ENCODE results near the gene ANAPC16.
A peak's percentile ranks its signal among the peaks of the same experiment; 100 is the strongest.
"Not testable (repeated sequence)": the region's sequence is repeated elsewhere in the genome, so short reads cannot be mapped to it uniquely, and the experiment has no call there.

The ANAPC16 gene

DNA sequence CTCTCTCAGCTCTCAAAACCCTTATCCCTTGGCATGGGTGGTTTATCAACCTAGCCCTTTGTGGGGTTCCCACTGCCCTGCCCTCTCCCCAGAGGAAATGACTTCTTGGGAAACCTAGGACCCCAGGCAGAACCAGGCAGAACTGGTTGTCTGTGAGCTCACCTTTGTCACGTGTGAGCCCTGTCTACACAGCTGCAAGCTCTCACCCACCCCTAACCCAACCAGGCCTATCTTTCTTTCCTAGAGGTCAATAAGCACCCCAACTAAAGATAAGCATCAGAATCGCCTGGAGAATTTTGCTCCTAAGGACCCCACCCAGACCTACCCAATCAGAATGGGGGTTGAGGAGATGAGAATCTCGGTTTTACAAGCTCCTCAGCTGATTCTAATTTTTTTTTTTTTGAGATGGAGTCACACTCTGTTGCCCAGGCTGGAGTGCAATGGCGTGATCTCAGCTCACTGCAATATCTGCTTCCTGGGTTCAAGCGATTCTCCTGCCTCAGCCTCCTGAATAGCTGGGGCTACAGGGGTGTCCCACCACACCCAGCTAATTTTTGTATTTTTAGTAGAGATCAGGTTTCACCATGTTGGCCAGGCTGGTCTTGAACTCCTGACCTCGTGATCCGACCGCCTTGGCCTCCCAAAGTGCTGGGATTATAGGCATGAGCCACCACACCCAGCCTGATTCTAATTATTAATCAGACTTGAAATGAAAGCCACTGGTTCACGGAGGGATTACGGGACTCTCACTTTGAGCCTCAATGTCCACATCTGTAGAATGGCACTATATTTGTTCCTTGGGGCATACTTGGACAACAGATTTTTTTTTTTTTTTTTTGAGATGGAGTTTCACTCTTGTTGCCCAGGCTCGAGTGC is 50.4 kb downstream of the ANAPC16 start:
- DNase-seq = no peak

DNA sequence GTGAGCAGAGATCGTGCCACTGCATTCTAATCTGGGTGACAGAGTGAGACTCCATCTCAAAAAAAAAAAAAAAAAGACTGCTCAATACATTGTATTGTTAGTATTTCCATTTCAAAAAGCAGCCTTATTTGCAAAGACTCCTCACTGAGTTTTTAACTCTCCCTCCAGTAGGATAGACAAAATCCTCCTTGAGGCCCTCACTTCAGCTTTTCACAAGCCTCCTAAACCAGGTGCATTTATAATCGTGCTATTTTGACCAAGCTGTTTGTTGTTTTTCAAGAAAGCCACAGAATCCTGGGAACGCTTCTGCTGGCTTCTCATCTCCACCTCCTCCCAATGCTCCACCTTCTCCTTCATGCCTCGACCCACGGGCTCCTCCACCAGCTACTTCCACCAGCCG is 51.6 kb downstream of the ANAPC16 start:
- no peak for DNase-seq

GRCh38 chr10:72267819-72268399 is 52.1 kb downstream of the ANAPC16 start:
- DNase-seq = no peak

GRCh38 chr10:72268475-72269200 is 52.8 kb downstream of the ANAPC16 start:
- DNase-seq = not testable (repeated sequence)

DNA sequence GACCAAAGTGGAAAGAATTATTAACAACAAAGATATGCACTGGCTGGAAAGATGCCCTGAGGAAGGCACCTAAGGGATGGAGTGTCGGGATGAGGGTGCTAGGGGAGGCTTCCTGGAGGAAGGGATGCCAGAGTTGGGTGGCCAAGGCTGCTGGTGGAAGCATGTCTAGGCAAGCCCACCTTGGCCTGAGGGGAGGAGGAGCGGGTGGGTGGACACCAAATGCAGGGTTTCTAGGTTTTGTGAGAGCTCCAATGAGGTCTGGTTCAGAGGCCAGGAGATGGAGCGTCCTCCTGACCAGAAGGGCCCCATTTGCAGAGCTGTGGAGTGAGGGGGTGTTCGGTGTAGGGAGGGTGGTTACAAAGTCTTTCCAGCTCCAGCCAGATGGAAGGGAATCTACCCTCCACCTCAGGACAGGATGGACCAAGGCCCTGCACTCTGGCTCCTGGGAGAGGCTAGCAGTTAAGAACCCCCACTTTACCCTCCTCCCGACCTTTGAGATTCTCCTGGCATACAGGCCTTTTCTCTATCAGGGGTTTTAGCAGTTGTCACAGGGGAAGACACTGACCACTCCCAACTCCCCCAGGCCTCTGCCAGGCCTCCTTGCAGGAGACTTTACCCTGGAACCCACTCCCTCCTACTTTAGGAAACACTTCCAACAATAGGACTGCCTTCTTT is 54.9 kb downstream of the ANAPC16 start:
- no peak for DNase-seq

GRCh38 chr10:72272689-72273409 is 57.0 kb downstream of the ANAPC16 start:
- DNase-seq = no peak

- peak; percentile 91 to 96 (median 93) for DNase-seq
Measured at GRCh38 chr10:72273410-72274212, 57.8 kb downstream of the ANAPC16 start, which contains the start of gene DDIT4. Gene DDIT4 (plus strand): TSS chr10:72273924. CDS start chr10:72274217, 293 bp downstream.

DNA sequence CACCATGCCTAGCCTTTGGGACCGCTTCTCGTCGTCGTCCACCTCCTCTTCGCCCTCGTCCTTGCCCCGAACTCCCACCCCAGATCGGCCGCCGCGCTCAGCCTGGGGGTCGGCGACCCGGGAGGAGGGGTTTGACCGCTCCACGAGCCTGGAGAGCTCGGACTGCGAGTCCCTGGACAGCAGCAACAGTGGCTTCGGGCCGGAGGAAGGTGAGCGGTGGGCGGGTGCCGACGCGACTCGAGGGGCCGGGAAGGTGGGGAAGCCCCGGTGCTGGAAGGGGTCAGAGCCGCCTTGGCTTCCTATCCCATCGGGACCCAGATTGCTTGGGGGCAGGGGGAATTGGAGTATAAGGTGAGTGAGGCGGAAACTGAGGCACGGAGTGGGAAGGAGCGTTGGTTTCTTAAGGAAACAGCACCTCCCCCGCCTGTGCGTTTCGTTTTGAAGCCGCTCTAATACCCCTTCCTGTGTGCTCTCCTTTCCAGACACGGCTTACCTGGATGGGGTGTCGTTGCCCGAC is 58.5 kb downstream of the ANAPC16 start:
- no peak for DNase-seq

DNA sequence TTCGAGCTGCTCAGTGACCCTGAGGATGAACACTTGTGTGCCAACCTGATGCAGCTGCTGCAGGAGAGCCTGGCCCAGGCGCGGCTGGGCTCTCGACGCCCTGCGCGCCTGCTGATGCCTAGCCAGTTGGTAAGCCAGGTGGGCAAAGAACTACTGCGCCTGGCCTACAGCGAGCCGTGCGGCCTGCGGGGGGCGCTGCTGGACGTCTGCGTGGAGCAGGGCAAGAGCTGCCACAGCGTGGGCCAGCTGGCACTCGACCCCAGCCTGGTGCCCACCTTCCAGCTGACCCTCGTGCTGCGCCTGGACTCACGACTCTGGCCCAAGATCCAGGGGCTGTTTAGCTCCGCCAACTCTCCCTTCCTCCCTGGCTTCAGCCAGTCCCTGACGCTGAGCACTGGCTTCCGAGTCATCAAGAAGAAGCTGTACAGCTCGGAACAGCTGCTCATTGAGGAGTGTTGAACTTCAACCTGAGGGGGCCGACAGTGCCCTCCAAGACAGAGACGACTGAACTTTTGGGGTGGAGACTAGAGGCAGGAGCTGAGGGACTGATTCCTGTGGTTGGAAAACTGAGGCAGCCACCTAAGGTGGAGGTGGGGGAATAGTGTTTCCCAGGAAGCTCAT is 59.0 kb downstream of the ANAPC16 start:
- peak; percentile 45 to 67 (median 66) for DNase-seq

- DNase-seq = no peak
Measured at GRCh38 chr10:72275351-72276012, 59.7 kb downstream of the ANAPC16 start.

GRCh38 chr10:72276013-72276387 is 60.2 kb downstream of the ANAPC16 start:
- DNase-seq = no peak

DNA sequence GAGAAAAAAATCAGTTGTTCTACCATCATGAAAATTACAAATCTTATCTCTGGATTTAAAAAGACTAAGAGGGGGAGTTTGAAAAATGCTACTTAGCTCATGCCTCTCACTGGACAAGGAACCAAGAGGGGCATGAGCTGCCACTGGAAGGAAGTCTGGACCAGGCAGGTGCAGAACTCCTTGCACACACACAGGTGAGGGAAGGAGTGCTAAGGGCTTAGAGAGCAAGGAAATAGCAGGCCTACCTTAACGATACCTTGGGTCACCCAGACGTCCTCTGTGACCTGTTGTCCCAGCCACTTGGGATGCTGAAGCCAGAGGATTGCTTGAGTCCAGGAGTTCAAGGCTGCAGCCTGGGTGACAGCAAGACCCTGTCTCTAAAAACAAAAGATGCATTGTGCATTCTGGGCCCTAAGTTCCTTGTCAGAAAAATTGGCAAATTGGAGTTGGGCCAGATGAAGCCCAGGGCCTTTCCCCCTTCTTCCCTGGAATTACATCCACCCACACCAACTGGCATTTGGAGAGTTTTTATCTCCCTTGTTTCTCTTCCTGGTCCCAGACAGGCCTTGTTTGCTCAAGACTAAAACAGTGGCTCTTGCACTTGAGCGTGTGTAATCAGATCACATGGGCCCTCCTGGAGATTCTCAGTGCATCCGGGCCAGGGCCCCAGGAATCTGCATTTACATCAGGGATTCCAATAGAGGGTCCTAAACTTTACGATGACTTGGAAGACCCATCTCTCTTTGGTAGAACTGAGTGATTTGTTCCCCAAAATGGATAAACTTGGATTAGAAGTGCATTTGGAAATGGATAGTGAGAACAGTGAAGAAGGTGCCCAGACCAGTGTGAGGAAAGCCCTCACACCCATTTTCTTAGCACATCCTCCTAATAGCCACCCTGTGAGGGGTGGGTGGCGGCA is 60.9 kb downstream of the ANAPC16 start:
- DNase-seq = no peak

DNA sequence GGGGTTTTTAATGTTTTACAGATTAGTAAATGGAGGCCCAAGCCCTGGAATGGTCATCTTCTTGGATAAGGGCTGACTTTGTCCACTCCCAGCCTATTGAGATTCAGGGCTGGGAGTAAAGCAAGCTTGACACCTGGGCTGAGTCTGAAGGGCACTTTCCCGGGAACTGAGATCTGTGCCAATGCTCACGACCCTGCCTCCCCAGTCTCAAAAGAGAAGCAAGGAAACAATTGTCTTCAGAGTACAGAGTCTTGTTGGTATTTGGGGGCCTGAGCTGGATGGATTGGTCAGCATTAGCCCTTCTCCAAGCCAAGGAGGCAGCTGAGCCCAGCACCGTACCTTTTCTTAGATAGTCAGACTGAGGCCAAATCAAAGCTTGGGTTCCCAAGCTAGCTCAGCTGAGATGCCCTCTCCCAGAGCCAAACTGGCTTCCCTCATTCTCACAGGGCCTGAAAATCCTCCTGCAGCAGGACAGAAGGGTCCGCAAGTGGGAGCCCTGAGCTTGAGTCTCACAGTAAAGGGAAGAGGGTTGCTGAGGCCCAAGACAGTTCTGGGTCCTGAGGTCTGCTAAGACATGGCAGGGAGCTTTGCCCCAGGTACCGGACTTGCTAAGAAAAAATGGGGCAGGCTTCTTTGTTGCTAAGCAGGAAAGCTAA is 61.7 kb downstream of the ANAPC16 start:
- DNase-seq = no peak

GRCh38 chr10:72277996-72278667 is 62.3 kb downstream of the ANAPC16 start:
- no peak for DNase-seq

GRCh38 chr10:72278668-72279393 is 63.0 kb downstream of the ANAPC16 start:
- no peak for DNase-seq

GRCh38 chr10:72279587-72279986 is 63.8 kb downstream of the ANAPC16 start:
- not testable (repeated sequence) for DNase-seq

- no peak for DNase-seq
Measured at GRCh38 chr10:72283131-72283530, 67.3 kb downstream of the ANAPC16 start.

All from activated CD4-positive, CD25-positive, alpha-beta regulatory T cell (primary cell).